ENCODE results near the gene ATG101. TPM values are rescaled to one million over a fixed set of nuclear protein-coding genes. Genes with fewer than 3 reads are reported as not detected.
"Not testable (repeated sequence)": the region's sequence is repeated elsewhere in the genome, so short reads cannot be mapped to it uniquely, and the experiment has no call there.

The ATG101 gene
- total and polyA plus RNA-seq, 2 experiments from 2014 or later = 77.3 to 139 TPM

DNA sequence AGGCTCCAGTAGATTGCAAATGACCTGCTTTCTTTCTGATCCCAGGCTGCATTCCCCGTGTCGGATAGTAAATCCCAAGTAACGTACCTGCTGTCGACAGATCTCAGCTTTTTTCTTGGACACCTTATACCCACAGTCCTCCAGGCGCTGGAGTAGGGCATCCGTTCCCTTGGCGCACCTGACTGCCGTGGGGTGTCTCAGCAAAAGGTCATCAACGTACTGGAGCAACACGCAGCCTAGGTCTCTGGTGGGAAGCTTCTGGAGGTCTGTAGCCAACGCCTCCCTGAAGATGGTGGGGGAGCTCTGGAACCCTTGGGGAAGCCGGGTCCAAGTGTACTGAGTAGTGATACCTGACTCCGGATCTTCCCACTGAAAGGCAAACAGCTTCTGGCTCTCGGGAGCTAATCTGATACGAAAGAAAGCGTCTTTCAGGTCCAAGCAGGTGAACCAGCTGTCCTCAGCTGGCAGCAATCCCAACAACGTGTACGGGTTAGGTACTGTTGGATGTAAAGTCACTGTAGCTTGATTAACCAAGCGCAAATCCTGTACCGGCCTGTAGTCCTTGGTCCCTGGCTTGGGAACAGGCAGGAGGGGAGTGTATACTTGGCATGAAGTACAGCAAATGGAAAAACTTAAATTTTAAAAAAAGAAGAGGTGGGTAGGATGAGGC, 48.2 kb downstream of the ATG101 start:
- H3K9me2 ChIP-seq (ENCODE audit: insufficient read depth); in situ Hi-C loops (cut with MboI); H4K20me1 ChIP-seq (ENCODE audit: insufficient read depth); H3K27me3 ChIP-seq (replicated peaks; ENCODE audit: insufficient read depth); H3K9ac ChIP-seq; H3K9me3 ChIP-seq (ENCODE audit: low read depth); H3K79me2 ChIP-seq (ENCODE audit: insufficient read depth); H3F3A ChIP-seq (ENCODE audit: insufficient read depth); H3K4me3 ChIP-seq; H3K27ac ChIP-seq; H3K36me3 ChIP-seq (ENCODE audit: low read depth); H2AFZ ChIP-seq; H3K4me1 ChIP-seq (ENCODE audit: insufficient read depth); H3K4me2 ChIP-seq (ENCODE audit: unreplicated experiment); DNase-seq: not testable (repeated sequence)
- WGBS, 2 experiments (ENCODE audit: low coverage in 1 of 2, low lambda C conversion rate in 2 of 2, missing lambda C conversion rate in 2 of 2) = 82 to 83% methylated on average over 20 of the region's 20 CpGs

DNA sequence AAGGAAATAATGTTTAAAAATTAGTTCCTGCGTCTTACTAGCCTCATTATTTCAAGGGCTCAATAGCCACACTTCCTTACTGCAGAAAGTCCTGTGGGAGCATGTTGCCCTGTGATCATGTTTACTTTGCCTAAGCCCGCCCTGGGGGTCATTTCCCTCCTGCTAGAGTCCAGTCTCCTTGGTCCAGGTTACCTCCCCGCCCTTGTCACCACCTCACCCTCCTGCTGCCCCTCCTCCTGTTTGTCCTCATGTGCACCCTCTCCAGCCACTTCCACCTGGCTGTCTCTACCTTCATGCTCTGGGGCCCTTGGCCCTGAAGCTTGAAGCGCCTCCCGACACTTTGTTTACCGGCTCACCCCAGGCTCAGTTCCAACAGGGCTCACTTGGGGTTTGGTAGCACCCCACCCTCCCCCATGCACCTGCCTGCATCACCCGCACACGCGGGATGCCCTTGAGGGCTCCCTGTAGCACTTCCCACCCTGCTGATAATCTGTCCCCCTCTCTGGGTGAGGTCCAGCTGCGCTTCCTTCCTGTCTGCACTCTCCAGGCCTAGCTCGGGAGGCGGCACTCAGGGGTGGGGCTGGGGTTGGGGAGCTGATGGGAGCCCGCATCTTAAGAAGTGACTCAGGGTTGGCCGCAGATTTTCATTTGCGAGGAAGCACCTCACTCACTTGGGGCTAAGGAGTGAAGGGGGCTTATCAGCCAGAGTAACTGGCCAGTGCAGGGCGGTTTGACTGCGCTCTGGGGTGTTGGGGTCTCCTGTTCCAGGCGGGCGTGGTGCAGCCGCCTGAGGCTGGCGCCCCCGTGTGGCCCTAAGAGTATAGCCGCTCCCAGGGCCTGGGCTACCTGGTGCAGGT, 49.8 kb downstream of the ATG101 start:
- H3F3A ChIP-seq (ENCODE audit: insufficient read depth) = no peaks in the 10 kb centered on the region
- H3K9me3 ChIP-seq (ENCODE audit: low read depth) = no peaks in the 10 kb centered on the region
- H3K79me2 ChIP-seq (ENCODE audit: insufficient read depth) = no peaks in the 10 kb centered on the region
- no peak overlapping the region for H3K27ac ChIP-seq
- peak; percentile 40 for DNase-seq
- H3K9me2 ChIP-seq (ENCODE audit: insufficient read depth) = no peaks in the 10 kb centered on the region
- no peak overlapping the region for H3K4me2 ChIP-seq (ENCODE audit: unreplicated experiment)
- no peak overlapping the region for H3K9ac ChIP-seq
- H3K4me1 ChIP-seq (ENCODE audit: insufficient read depth) = no peaks in the 10 kb centered on the region
- 46 to 52% methylated on average over 23 of the region's 23 CpGs for WGBS, 2 experiments (ENCODE audit: low coverage in 1 of 2, low lambda C conversion rate in 2 of 2, missing lambda C conversion rate in 2 of 2)
- H3K4me3 ChIP-seq = no peak overlapping the region
- no peaks in the 10 kb centered on the region for H3K36me3 ChIP-seq (ENCODE audit: low read depth)
- H3K27me3 ChIP-seq (replicated peaks; ENCODE audit: insufficient read depth) = peaks cover 4% of the 10 kb centered on the region; the same call in 1 of the 2 replicates
- in situ Hi-C loops (cut with MboI) = no loop called here
- no peaks in the 10 kb centered on the region for H4K20me1 ChIP-seq (ENCODE audit: insufficient read depth)
- H2AFZ ChIP-seq = no peak overlapping the region
- TF ChIP-seq EZH2phosphoT487 (IDR thresholded peaks at IDR 0.05; ENCODE audit: insufficient read depth, low read depth) (no peak), EZH2 (IDR thresholded peaks at IDR 0.05; ENCODE audit: insufficient read depth, poor library complexity, severe bottlenecking) (no peak)

DNA sequence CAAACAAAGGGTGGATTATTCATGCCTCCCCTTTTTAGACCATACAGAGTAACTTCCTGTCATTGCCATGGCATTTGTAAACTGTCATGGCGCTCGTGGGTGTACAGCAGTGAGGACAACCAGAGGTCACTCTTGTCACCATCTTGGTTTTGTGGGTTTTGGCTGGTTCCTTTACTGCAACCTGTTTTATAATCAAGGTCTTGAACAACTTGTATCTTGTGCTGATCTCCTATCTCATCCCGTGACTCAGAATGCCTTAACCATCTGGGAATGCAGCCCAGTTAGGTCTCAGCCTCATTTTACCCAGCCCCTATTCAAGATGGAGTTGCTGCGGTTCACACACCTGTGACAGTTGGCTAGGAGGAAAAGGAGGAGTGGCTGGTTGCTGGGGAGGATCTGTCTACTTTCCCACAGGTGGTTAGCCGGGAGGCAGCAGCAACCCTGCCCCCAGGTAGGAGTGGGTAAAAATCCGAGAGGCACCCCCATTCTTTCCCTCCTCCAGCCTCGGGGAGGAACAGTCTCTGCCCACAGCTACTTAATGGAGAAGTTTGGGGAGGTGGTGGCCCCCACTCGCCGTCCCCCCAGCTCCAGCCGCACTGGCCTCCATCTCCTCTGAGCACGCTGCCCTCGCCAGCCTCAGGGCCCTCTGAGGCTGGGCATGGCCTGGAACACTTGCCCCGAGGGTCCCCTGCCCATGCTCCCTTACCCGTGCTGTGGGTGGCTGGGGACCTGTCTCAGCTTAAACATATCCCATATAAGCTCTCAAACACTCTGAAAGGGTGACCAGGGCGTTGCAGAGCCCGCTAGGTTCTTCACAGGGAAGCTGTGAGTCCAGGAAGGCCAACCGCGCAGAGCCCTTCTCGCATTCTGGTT, 51.4 kb downstream of the ATG101 start:
- Histone ChIP-seq H3K4me1 (ENCODE audit: insufficient read depth) (no peaks in the 10 kb centered on the region), H3K27me3 (replicated peaks; ENCODE audit: insufficient read depth) (peaks cover 4% of the 10 kb centered on the region; the same call in 1 of the 2 replicates), H3K9me2 (ENCODE audit: insufficient read depth) (no peaks in the 10 kb centered on the region), H3K9me3 (ENCODE audit: low read depth) (no peaks in the 10 kb centered on the region), H3K36me3 (ENCODE audit: low read depth) (no peaks in the 10 kb centered on the region), H2AFZ (no peak overlapping the region), H4K20me1 (ENCODE audit: insufficient read depth) (no peaks in the 10 kb centered on the region), H3K4me2 (ENCODE audit: unreplicated experiment) (no peak overlapping the region), H3K9ac (no peak overlapping the region), H3K79me2 (ENCODE audit: insufficient read depth) (no peaks in the 10 kb centered on the region), H3K27ac (no peak overlapping the region), H3F3A (ENCODE audit: insufficient read depth) (no peaks in the 10 kb centered on the region), H3K4me3 (no peak overlapping the region)
- 65 to 66% methylated on average over 19 of the region's 19 CpGs for WGBS, 2 experiments (ENCODE audit: low coverage in 1 of 2, low lambda C conversion rate in 2 of 2, missing lambda C conversion rate in 2 of 2)
- in situ Hi-C loops (cut with MboI) = no loop called here
- no peak for TF ChIP-seq EZH2phosphoT487 (IDR thresholded peaks at IDR 0.05; ENCODE audit: insufficient read depth, low read depth)
- TF ChIP-seq EZH2 (IDR thresholded peaks at IDR 0.05; ENCODE audit: insufficient read depth, poor library complexity, severe bottlenecking) = no peak
- no peak for DNase-seq

DNA sequence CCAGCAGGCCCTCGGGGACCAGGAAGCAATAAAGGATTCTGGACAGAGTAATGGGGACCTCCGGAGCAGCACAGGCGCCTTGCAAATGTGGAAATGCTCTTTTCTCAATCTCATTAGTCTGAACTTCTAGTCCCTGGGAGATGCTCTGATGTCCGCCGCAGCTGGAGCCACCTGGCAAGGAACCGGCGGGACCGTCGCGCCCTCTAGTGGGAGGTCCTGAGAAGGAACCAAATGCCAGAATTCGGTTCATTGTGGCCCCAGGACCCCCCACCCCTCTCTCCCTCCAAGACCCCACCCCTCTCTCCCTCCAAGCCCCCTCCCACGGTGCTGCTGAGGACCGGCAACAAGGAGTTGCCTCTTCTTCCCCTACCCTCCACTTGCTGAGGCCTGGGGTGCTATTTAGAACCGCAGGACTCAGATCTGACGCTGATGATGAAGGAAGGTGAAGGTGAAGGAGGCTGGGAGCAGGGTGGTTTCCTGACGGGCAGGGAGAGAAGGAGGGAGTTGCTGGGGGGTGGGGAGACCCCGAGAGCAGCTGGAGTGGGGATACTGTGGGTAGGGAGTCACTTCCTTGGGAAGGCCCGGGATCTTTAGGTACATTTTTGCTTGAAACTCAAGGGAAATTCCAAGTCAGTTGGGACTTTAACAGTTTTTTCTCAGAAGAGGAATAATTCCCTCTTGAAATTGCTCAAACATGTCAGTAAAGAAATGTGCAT, 52.2 kb downstream of the ATG101 start:
- no peak overlapping the region for H3K4me2 ChIP-seq (ENCODE audit: unreplicated experiment)
- H3K36me3 ChIP-seq (ENCODE audit: low read depth) = no peaks in the 10 kb centered on the region
- WGBS, 2 experiments (ENCODE audit: low coverage in 1 of 2, low lambda C conversion rate in 2 of 2, missing lambda C conversion rate in 2 of 2) = 17 to 18% methylated on average over 18 of the region's 18 CpGs
- H3K79me2 ChIP-seq (ENCODE audit: insufficient read depth) = no peaks in the 10 kb centered on the region
- in situ Hi-C loops (cut with MboI) = no loop called here
- no peaks in the 10 kb centered on the region for H3K9me2 ChIP-seq (ENCODE audit: insufficient read depth)
- no peak overlapping the region for H3K4me3 ChIP-seq
- H3K27ac ChIP-seq = no peak overlapping the region
- TF ChIP-seq EZH2phosphoT487 (IDR thresholded peaks at IDR 0.05; ENCODE audit: insufficient read depth, low read depth) = no peak
- TF ChIP-seq EZH2 (IDR thresholded peaks at IDR 0.05; ENCODE audit: insufficient read depth, poor library complexity, severe bottlenecking) = no peak
- no peak overlapping the region for H3K9ac ChIP-seq
- peak; percentile 77 for DNase-seq
- H3K9me3 ChIP-seq (ENCODE audit: low read depth) = no peaks in the 10 kb centered on the region
- peaks cover 4% of the 10 kb centered on the region; the same call in 1 of the 2 replicates for H3K27me3 ChIP-seq (replicated peaks; ENCODE audit: insufficient read depth)
- no peaks in the 10 kb centered on the region for H4K20me1 ChIP-seq (ENCODE audit: insufficient read depth)
- H3F3A ChIP-seq (ENCODE audit: insufficient read depth) = no peaks in the 10 kb centered on the region
- H3K4me1 ChIP-seq (ENCODE audit: insufficient read depth) = no peaks in the 10 kb centered on the region
- no peak overlapping the region for H2AFZ ChIP-seq

Measured in GM23248 (cell line).